Activated CD4-positive, alpha-beta T cell treated with anti-CD3 and anti-CD28 coated beads, Interleukin-2, amount 50 U/mL, for 16 hours (primary cell): Measurements from ENCODE around the gene ARRB1.

Experiments used
- DNase-seq: peaks from one replicate; pipeline ENCODE4 v3.0.0-alpha.2; 2020

Gene ARRB1

DNA sequence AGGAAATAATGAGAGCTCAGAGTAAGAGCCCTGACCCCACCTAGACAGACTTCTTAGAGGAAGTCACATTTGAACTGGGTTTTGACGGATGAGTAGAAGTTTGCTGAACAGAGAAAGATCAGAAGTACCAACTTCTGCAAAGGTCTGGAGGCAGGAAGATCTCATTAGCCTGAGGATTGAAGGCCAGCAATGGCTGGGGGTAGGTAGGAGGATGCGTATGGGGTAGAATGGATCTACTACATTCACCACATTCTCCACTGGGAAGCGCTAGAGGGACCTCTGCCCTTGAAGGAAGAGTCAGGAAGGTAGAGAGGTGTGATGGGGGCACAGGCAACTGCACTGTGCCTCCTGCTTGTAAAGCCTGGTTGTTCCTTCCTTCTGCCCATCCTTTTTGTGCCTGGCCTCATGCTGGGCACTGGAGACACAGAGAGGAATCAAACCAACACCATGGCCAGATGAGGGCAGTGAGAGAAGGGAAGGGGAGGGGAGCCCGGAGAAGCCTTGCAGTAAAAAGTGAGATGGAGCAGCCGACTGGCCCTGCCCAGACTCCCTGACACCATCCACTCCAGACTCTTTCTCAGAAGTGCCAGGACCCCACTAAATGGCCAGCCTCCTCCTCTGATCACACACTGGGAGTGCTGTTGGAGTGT lies 106.0 kb downstream of the ARRB1 start:
- no peak for DNase-seq

DNA sequence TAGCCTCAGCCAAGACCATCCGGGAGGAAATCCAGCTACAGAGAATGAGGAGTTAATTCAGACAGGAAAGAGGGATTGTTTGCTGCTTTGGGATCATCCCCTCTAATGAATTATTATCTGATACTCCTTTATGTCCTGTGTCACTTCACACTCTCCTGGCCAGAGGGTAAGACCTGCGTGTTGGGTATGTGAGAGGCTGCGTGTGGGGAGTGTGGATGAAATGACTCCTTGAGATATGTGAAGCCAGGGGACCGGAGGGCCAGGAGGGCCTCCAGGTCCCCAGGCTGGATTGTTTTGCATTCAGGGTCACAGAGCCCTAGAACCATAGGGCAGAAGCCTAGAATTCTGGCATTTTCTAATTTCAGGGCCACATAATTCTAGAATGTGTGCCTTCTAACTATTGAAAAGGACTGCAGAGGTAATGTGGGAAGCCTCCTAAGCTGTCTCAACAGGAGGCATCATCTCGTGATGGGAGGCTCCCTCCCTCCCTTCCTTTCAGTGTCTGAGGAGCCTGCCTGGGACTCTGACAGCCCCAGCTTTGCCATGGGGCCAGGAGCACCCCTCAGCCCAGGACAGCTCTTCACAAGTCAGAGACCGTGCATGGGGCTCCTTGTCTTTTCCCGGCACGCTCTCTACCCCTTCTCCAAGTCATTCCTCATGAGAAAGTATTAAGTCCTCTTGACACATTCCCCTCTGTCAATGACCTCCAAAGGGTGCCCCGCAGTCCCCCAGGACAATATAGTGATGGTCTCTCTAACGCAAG lies 107.2 kb downstream of the ARRB1 start:
- no peak for DNase-seq

DNA sequence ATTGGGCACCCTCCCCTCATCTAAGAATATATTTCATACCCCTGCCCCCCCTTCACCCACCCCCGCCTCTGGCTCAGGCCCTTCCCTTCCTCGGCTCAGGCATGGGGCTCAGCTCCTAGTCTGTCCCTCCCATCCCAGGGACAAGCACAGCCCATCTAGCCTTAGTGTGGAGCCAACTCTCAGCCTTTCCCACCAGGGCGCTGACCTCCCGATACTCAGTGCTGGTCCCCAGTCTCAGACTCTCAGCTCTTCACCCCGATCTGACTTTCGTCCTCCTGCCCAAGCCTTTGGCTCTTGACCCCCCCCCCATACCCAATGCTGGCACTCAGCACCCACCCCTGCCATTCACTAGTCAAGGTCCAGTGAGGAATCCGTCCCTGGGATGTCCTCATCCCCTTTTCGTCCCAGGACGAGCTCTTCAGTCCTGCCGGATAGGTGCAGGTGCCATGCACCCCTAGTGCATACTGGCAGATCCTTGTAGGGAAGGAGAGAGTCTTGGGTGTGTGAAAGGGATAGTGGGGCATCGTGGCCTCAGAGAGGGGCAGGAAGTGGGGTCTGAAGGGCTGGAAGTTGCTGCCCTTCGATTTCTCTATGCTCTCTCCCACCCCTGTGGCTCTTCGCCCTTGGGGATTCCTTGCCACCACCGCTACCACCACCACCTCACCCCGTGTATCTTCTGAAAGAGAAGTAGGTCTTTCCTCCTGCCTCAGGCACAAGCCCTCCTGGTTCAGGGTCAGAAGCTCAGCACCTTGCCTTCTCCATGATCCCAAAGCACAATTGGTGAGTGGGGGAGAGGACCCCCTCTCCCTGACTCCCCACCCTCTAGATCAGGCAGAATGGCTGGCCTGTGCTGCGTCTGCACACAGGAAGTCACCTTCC lies 108.5 kb downstream of the ARRB1 start:
- no peak for DNase-seq

DNA sequence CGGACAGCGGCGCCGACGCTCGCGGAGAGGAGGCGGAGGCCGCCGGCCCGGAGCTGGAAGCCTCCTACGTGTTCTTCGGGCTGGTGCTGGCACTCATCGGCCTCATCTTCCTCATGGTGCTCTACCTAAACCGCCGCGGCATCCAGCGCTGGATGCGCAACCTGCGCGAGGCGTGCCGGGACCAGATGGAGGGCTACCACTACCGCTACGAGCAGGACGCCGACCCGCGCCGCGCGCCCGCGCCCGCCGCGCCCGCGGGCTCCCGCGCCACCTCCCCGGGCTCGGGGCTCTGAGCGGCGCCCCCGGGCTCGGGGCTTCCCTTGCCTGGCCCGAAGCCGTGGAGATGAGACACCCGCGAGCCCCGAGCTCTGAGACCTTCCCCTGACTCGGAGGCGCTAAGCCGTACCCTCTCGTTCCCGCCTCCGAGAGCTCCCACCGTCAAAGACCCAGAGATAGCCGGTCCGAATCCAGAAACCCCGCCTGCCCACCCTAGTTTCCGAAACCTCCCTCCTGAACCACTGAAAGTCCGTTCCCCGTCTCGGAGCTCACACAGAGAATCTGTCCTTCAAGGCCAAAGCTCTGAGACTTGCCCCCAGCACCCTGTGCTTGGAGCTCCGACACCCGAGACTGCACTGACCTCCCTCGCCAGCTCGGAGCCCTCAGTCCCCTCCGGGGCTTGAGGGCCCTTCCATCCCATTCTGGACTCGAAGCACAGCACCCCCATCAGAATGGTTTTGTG lies 109.4 kb downstream of the ARRB1 start:
- no peak for DNase-seq

DNA sequence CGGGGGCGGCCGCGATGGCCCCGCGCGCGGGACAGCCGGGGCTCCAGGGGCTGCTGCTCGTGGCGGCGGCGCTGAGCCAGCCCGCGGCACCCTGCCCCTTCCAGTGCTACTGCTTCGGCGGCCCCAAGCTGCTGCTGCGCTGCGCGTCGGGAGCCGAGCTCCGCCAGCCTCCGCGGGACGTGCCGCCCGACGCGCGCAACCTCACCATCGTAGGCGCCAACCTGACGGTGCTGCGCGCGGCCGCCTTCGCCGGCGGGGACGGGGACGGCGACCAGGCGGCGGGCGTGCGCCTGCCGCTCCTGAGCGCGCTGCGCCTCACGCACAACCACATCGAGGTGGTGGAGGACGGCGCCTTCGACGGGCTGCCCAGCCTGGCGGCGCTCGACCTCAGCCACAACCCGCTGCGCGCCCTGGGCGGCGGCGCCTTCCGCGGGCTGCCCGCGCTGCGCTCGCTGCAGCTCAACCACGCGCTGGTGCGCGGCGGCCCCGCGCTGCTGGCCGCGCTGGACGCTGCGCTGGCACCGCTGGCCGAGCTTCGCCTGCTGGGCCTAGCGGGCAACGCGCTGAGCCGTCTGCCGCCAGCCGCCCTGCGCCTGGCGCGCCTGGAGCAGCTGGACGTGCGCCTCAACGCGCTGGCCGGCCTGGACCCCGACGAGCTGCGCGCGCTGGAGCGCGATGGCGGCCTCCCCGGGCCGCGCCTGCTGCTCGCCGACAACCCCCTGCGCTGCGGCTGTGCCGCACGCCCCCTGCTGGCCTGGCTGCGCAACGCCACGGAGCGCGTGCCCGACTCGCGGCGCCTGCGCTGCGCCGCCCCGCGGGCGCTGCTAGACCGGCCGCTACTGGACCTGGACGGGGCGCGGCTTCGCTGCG lies 110.2 kb downstream of the ARRB1 start:
- DNase-seq, result peak; percentile 86

DNA sequence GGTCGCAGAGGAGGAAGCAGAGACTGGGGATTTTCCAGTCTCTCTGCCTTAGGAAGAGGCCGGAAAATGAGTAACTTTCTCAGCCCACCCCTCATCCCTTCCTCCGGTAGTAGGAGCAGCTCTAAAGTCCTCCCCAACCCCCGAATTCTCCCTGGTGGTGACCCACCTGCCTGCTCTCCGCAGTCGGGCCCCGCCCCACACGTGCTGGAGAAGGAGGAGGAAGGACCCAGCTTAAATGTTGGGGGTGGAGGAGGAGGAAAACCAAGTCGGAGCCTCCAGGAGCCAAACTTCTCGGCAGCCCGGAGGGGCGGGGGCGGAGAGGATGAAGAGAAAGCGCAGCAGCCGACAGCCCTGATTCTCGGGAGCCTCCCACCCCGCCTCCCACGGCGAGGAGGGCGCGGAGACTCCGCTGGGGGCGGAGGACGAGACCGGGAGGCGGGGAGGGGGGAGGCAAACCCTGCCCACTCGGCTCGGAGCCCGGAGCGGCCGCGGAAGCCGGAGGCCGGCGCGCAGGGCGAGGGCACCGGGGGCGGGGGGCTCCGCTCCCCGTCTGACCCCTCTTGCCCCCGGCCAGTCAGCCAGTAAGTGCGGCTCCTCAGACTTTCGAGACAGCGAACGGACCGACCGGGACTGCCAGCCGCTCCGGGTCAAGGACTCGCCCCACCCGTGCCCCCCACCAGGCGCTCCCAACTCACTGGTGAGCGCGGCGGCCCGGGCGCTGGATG lies 111.0 kb downstream of the ARRB1 start, which contains the start of gene TPBGL:
Gene TPBGL, plus strand, starts transcription at position 464 of the 725 bp plus-strand sequence. CDS start 276 bp downstream, outside the sequence.
- DNase-seq, result no peak

DNA sequence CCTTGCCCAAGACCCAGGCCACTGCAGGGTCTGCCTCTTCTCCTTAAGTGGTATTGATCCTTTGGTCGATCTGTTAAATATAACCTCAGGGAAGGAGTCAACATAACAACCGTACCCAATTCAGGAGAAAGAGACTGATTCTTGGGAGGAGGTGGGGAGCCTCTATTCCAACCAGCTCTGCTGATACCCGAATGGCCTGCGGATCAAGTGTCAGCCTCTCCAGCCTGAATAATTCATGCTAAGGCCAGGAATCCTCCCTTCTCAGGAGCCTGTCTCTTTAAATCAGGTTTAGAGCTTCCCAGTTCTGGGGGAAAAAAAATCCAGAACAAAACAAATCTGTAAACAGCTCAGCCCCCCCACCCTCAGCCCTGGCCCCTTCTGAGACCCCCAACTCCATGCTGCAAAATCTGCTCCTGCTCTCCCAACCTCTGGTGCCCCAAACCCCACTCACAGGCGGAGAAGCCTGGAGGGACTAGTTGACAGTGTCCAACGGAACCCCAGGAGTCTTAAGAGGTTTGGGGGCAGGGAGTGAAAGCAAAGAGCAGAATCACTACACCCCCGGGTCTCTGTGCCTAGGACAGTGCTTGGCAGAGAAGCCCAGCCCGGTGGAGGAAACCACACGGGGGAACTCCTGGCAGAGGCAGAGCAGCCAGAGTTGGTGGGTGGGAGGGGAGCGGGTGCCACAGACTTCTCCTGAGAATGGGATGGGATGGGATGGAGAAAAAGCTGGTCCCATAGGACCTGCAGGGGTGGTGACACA lies 111.8 kb downstream of the ARRB1 start:
- DNase-seq, result no peak

DNA sequence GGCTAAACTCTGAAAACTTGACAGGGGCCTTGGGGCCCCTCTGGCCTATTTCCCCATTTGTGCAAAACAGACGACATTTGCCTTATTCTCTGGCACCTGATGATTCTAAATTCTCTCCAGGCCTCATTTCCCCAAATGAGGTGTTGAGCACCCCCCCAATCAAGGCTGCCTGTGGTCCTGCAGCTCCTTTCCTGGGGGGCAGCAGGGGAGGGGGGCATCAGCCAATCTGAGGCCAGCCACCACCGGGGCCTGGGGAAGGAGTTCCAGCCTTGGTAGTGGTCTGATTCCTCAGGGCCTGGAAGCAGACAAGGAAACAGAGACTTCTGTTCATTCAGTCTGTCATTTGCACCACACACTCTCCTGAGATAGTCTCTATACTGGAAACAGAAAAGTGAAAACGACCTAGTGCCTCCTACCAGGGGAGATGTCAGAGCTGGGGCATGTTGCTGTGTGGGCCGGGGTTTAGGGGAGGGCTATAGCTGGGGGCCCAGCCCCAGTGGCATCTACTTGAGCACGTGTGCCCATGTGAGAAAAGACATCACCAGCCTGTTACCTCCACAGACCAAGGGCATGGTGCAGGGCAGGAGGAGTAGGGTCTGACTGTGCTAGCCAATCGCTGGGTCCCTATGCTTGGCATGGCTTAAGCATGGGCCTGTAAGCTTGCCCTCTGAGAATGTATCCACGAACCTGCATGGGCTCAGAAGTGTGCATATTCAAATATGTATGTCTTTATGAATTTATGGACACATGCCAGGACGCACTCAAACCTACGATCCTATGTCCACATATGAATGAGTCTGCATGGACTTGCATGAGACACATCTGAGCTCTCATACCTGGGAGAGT lies 112.6 kb downstream of the ARRB1 start:
- DNase-seq, result no peak

DNA sequence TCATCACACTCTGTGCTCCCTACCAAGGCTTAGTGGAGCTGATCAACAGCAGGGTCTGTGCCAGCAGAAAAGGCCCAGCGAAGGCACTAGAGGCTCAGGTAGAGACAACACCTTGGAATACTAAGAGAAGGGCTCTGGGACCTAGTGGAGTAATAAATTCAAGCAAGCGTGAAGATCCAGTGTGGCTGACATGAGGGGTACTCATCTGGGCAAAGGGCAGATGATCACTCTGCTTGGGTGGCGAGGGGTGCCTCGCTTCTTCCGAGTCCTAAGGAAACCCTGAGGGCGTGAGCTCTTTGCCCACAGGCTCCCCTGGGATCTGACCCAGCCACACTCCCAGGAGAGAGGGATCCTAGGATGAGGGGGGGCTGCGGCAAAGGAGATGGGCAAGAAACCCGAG lies 114.4 kb downstream of the ARRB1 start:
- no peak for DNase-seq

DNA sequence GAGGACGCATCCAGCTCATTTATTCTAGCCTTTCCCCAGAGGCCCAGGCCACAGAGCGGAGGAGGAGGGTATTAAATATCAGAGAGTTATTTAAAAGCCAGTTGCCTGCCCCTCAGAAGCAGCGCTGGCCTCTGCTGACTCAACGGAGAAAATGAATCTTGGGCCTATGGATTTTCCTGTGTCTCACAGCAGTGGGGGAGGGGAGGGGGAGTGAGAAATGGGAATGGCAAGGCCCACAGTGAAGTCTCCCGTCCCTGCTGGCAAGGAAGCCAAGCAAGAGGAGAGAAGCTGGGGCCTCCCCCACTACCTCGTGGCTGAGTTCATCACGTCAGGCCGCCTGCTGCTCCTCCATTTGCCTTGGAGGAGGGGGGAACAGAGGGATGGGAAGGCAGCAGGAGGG lies 115.4 kb downstream of the ARRB1 start:
- no peak for DNase-seq

DNA sequence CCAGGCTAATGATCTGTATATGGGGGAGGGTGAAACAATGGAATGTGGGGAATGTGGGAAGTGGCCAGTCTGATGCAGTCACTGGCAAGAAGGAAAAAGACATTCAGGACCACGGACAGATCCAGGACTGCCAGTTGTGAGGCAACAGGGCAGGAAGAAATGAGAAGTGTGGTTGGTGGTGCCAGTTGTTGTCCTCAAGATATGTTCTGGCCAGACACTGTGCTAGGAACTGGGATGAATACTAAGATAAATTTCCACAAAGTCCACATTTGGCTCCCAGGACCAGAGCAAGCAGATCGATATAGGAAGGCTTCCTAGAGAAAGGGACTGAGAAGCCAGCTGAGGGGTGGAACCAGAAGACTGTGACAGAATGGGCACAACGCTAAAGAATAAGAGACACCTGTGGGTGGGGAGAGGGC lies 117.7 kb downstream of the ARRB1 start:
- peak; percentile 20 for DNase-seq

DNA sequence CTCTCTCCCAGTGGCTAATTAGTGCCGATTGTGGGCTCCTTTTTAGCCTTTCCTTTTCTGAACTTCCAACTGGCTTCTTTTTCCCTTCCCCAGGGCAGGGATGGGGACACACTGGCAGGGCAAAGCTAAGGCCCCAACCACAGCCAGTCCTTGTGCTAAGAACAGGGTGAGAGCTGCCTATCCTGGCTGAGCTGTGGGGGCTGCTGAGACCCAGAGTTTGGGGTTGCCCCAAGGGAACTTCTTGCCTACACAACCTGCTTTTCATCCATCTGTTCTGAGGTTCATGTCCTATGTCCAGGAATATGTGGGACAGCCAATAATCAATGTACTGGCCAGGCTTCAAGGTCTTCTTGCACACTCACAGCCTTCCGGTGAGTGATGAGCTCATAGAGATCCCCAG lies 120.8 kb downstream of the ARRB1 start:
- DNase-seq, result no peak

DNA sequence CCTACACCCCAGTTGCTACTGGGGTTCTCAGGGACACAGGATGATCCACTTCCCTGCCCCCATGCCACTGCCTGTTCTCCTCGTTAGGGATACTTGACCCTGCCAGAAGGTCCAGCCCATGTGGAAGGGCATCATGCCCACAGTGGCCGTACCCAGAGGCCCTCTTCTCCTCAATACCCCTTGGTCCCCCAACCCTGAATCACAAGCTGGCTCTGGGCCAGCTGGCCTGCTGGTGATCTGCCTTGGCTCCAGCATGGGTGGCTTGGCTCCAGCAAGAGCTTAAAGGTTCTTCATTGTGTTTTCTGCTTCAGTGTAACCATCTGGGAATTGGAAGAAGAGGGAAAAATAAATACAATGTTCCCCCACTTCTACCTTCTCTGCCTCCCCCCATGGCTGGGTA lies 122.0 kb downstream of the ARRB1 start:
- DNase-seq, result no peak

DNA sequence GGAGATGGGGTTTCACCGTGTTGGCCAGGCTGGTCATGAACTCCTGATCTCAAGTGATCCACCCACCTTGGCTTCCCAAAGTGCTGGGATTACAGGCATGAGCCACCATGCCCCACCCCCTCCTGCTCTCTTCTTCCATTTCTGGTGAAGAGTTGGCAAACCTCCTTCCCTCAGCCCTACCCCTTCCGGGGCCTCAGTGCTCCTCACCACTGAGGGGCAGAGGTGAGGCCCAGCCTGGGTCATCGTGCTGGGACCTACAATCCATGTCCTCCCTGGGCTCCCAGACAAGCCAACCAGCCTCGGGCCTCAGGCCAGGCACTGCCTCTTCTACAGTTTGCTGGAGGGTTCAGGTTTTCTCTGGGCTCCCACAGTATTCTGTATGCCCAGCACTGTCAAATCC lies 125.7 kb downstream of the ARRB1 start:
- DNase-seq, result no peak

DNA sequence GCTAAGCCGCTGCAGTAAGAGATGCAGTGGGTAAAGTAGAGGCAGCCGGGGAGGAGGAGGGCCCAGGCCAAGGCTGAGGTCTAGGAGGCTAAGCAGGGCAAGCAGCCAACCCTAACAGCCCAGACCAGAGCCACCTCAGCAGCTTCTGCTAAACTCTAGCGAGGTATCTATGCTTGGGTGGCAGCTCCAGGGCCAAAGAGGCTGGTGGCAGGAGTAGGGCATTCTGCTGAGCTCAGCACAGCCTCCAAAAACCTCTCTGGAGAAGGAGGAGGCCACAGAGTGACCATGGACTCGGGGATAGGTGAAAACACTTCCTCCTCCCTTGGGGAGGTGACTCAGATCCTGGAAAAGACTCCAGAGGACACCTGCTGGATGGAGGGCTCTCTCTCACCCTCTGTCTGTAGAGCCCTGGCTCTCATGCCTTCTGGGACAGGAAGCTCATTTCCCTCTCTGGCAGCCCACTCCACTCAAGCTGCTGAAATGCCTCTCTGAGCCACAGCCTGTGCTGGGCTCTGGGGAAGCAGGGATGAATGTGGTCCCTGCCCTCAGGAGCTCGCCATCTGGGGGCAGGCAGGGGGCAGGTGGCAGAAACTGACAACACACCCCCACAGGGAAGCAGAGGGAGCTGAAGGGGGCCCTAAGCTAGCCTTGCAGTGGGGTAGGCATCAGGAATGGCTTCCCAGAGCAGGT lies 127.4 kb downstream of the ARRB1 start:
- DNase-seq, result no peak

DNA sequence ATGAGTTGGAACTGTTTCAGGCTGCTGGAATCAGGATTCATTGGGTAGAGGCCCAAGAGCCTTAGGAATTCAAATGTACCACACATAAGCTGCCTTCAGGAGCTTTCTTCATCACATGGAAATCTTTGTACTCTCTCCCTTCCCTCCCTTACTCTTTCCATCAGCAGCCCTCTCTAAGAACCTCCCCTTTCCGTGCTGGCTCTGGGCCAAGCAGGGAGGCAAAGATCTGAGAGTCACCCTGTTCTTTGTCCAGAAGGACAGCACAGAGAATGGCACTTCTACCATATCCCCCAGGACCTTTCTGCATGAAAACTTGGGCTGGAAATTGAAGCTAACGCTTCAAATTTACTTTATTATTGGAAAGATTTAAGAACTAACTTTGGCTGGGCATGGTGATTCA lies 131.6 kb downstream of the ARRB1 start:
- DNase-seq, result no peak

DNA sequence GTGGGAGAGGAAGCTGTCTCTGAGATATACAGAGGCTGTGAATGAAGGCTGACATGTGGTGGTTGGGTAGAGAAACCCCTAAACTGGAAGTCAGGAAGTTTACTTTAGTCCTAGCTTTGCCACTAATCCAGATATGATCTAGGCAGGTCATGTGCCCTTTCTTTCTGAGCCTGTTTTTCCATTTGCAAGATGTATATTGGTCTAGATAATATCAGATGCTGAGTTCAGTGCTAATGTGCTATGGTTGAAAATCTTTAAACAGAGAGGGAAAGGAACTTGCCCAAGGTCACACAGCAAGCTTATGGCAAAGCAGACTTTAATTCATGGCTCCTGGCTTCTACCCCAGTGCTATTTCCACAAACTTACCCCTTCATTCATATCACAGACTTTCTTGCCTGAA lies 136.6 kb downstream of the ARRB1 start:
- DNase-seq, result no peak

DNA sequence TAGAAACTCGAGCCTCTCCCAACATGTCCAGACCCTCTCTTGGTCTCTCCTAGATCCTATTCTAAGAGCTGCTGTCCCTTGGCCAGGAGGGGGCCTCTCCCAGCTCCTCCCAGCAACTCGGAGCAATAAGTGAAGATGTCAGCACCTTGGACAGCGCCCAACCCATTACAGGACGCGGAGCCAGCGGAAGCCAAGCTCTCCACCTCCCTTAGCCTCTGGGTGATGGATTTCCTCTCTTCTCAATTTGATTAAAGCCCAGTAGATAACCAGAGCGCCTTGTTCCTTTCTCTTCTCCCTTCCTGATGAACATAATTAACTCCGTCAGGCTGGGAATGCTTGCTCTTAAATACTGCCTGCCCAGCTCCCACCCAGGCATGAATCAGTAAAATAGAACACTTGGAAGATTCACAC lies 137.0 kb downstream of the ARRB1 start:
- DNase-seq, result peak; percentile 73
